Neutrophil (primary cell): ENCODE results near the gene FBXL20.

ENCODE experiments used
- H3K27ac ChIP-seq: fragments of 200-600 bp; sonication (generic); 2 replicates; pipeline ENCODE4 v1.5.1; 2016; ENCODE audit warnings: mild to moderate bottlenecking, moderate library complexity
- H3K27me3 ChIP-seq: fragments of 200-600 bp; sonication (generic); 2 replicates; pipeline ENCODE4 v1.6.0; 2016; ENCODE audit warnings: mild to moderate bottlenecking
- H3K36me3 ChIP-seq: fragments of 200-600 bp; sonication (generic); 2 replicates; pipeline ENCODE4 v1.5.1; 2017
- H3K4me1 ChIP-seq, 2 experiments: fragments of 200-600 bp in 1 of 2; sonication (generic) in 1 of 2; 1 replicate in 1 of 2; 2 replicates in 1 of 2; pipeline versions ENCODE4 v1.5.1 to v1.6.1; 2013 to 2016; ENCODE audit warnings: low read depth in 1 of 2, low read length in 1 of 2, mild to moderate bottlenecking in 1 of 2, moderate library complexity in 1 of 2; ENCODE audit not compliant: control insufficient read depth in 1 of 2, insufficient read depth in 1 of 2
- H3K4me3 ChIP-seq, 2 experiments: fragments of 200-600 bp in 1 of 2; sonication (generic) in 1 of 2; 1 replicate in 1 of 2; 2 replicates in 1 of 2; pipeline ENCODE4 v1.5.1; 2013 to 2016; ENCODE audit warnings: low read depth in 1 of 2, low read length in 1 of 2, mild to moderate bottlenecking in 1 of 2, moderate library complexity in 1 of 2
- H3K9me3 ChIP-seq: fragments of 200-600 bp; sonication (generic); 2 replicates; pipeline ENCODE4 v1.5.1; 2016
- CTCF ChIP-seq: fragments of 200-600 bp; sonication (generic); IDR thresholded peaks from 2 replicates; pipeline ENCODE4 v1.5.1; 2016; ENCODE audit warnings: antibody characterized with exemption

FBXL20 gene

GRCh38 chr17:39429600-39429999, 28.2 kb upstream of the FBXL20 start:
- H3K27ac ChIP-seq, result no peak overlapping the region
- no peak overlapping the region for H3K4me3 ChIP-seq
- no peaks in the 10 kb centered on the region for H3K9me3 ChIP-seq
- H3K36me3 ChIP-seq, result peaks cover 91% of the 10 kb centered on the region
- no peak for TF ChIP-seq CTCF
- H3K4me1 ChIP-seq, result no peaks in the 10 kb centered on the region
- H3K27me3 ChIP-seq, result no peaks in the 10 kb centered on the region

GRCh38 chr17:39416141-39416540, 14.7 kb upstream of the FBXL20 start:
- Histone ChIP-seq H3K27me3 (no peaks in the 10 kb centered on the region), H3K36me3 (peaks cover 82% of the 10 kb centered on the region), H3K4me1 (no peaks in the 10 kb centered on the region), H3K4me3 (no peak overlapping the region), H3K9me3 (no peaks in the 10 kb centered on the region), H3K27ac (no peak overlapping the region)
- TF ChIP-seq CTCF, result no peak

- H3K27ac ChIP-seq, result no peak overlapping the region
- no peak for TF ChIP-seq CTCF
- H3K27me3 ChIP-seq, result no peaks in the 10 kb centered on the region
- no peaks in the 10 kb centered on the region for H3K9me3 ChIP-seq
- no peak overlapping the region for H3K4me3 ChIP-seq
- H3K36me3 ChIP-seq, result peaks cover 67% of the 10 kb centered on the region
- H3K4me1 ChIP-seq, result no peaks in the 10 kb centered on the region
Measured at GRCh38 chr17:39410279-39410678, 8.9 kb upstream of the FBXL20 start.

GRCh38 chr17:39408360-39408759, 6.9 kb upstream of the FBXL20 start:
- Histone ChIP-seq H3K4me1 (no peaks in the 10 kb centered on the region), H3K27me3 (no peaks in the 10 kb centered on the region), H3K36me3 (peaks cover 51% of the 10 kb centered on the region), H3K9me3 (no peaks in the 10 kb centered on the region), H3K27ac (no peak overlapping the region), H3K4me3 (no peak overlapping the region)
- no peak for TF ChIP-seq CTCF

GRCh38 chr17:39406951-39407350, 5.5 kb upstream of the FBXL20 start:
- no peak for TF ChIP-seq CTCF
- Histone ChIP-seq H3K36me3 (peaks cover 41% of the 10 kb centered on the region), H3K27ac (no peak overlapping the region), H3K9me3 (no peaks in the 10 kb centered on the region), H3K4me1 (no peaks in the 10 kb centered on the region), H3K4me3 (no peak overlapping the region), H3K27me3 (no peaks in the 10 kb centered on the region)

GRCh38 chr17:39405436-39405835, 4.0 kb upstream of the FBXL20 start:
- TF ChIP-seq CTCF, result no peak
- Histone ChIP-seq H3K36me3 (peaks cover 29% of the 10 kb centered on the region), H3K27me3 (no peaks in the 10 kb centered on the region), H3K27ac (no peak overlapping the region), H3K9me3 (no peaks in the 10 kb centered on the region), H3K4me3 (no peak overlapping the region), H3K4me1 (peaks cover 3 to 4% of the 10 kb centered on the region in 2 experiments)
